Measurements from ENCODE around the gene TBC1D3B. TPM values are rescaled to one million over a fixed set of nuclear protein-coding genes. Genes with fewer than 3 reads are reported as not detected.
"Not testable (repeated sequence)": the region's sequence is repeated elsewhere in the genome, so short reads cannot be mapped to it uniquely, and the experiment has no call there.

The TBC1D3B gene
- total and polyA plus RNA-seq, 5 experiments from 2014 or later: 13.4 to 15.3 TPM; not detected in 3

GRCh38 chr17:36210439-36211211 lies 34.2 kb upstream of the TBC1D3B start, which contains the start of gene CCL4L2:
TSS of gene CCL4L2 (plus strand) at chr17:36211063.
- Mint-ChIP-seq H3K4me3 (peak within 1 kb of the TSS in 4 of 10 donors; percentile 1 to 89 (median 63)), H3K27me3 (peaks cover 14 to 33% (median 27%) of the 10 kb centered on the region in 5 donors), H3K4me1 (peaks cover 0 to 75% (median 6%) of the 10 kb centered on the region in 4 donors), H3K27ac (peak within 1 kb of the TSS in 4 of 10 donors; percentile 47 to 94 (median 82))
- H3K36me3 Mint-ChIP-seq, POLR2A ChIA-PET, H3K9me3 Mint-ChIP-seq: not testable (repeated sequence)
- DNase-seq: peak in 1 of 10 donors; percentile 56
- peak in 1 of 2 donors; percentile 70 for ATAC-seq

DNA sequence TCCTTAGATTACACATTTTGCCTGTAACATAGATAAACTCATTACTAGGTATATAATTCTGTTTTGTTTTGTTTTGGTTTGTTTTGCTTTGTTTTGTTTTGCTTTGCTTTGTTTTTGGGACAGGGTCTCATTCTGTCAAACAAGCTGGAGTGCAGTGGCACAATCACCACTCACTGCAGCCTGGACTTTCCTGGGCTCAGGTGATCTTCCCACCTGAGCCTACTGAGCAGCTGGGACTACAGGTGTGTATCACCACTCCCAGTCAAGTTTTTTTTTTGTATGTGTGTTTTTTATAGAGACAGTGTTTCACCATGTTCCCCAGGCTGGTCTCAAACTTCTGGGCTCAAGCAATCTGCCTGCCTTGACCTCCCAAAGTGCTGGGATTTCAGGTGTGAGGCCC lies 33.1 kb upstream of the TBC1D3B start:
- H3K9me3 Mint-ChIP-seq: no peaks in the 10 kb centered on the region
- no peak overlapping the region for H3K4me3 Mint-ChIP-seq
- ATAC-seq (no peak), DNase-seq (no peak)
- POLR2A ChIA-PET: no interaction called here
- peaks cover 13 to 38% (median 25%) of the 10 kb centered on the region in 5 donors for H3K27me3 Mint-ChIP-seq
- H3K36me3 Mint-ChIP-seq: no peaks in the 10 kb centered on the region
- H3K27ac Mint-ChIP-seq: peak overlapping the region in 1 of 10 donors; percentile 20
- H3K4me1 Mint-ChIP-seq: peaks cover 0 to 66% (median 7%) of the 10 kb centered on the region in 4 donors

GRCh38 chr17:36207383-36207782 lies 30.9 kb upstream of the TBC1D3B start:
- H3K36me3 Mint-ChIP-seq, DNase-seq, POLR2A ChIA-PET, ATAC-seq, H3K4me3 Mint-ChIP-seq, H3K27ac Mint-ChIP-seq, H3K9me3 Mint-ChIP-seq: not testable (repeated sequence)
- Mint-ChIP-seq H3K27me3 (peaks cover 11 to 29% (median 20%) of the 10 kb centered on the region in 5 donors), H3K4me1 (peaks cover 4 to 62% (median 10%) of the 10 kb centered on the region in 4 donors)

- H3K27ac Mint-ChIP-seq, H3K36me3 Mint-ChIP-seq, H3K9me3 Mint-ChIP-seq, DNase-seq, H3K4me3 Mint-ChIP-seq, ATAC-seq, POLR2A ChIA-PET: not testable (repeated sequence)
- Mint-ChIP-seq H3K27me3 (peaks cover 9 to 31% (median 16%) of the 10 kb centered on the region in 5 donors), H3K4me1 (peaks cover 9 to 62% (median 16%) of the 10 kb centered on the region in 4 donors)
These were observed 30.0 kb upstream of the TBC1D3B start for GRCh38 chr17:36206486-36206821.

- ATAC-seq (no peak), DNase-seq (no peak)
- POLR2A ChIA-PET: no interaction called here
- peaks cover 9 to 31% (median 17%) of the 10 kb centered on the region in 5 donors for H3K27me3 Mint-ChIP-seq
- H3K4me1 Mint-ChIP-seq: peaks cover 9 to 63% (median 16%) of the 10 kb centered on the region in 4 donors
- no peak overlapping the region for H3K4me3 Mint-ChIP-seq
- H3K36me3 Mint-ChIP-seq: no peaks in the 10 kb centered on the region
- no peak overlapping the region for H3K27ac Mint-ChIP-seq
- H3K9me3 Mint-ChIP-seq: no peaks in the 10 kb centered on the region
These were observed 29.4 kb upstream of the TBC1D3B start for GRCh38 chr17:36205637-36206485.

DNA sequence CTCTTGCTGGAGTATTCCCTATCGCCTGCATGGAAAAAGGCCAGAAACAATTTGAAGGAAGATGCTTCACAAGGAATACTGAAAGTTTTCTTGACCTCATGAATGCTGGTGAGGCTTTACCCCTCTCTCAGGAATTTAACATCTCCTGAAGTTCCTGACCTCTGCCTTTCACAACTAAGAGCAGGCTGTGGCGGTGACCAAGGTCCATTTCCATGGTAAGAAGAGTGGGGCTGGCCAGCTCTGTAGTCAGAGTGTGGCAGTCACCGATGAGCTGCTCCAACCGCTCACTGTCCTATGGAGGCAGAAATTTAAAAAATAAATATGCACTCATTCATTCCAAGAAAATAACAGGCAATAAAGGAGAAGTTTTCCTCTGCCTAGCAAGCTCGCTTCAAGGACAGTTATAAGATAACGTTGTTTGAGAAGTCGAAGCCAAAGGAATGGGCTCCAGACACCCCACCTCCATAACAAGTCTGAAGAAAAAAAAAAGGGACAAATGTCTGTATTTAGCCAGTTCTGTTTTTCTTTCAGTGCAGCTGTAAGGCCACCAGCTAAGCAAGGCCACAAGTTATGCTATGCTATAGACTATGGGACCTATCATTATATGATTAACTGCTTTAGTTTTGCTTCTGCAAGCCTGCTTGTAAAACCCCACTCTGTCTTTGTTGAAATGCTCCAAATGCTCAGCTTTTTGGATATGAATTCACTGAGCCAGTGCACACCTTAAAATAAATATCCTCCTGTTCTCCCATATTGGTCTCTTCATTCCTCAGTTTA lies 28.5 kb upstream of the TBC1D3B start:
- POLR2A ChIA-PET: no interaction called here
- ATAC-seq (no peak), DNase-seq (no peak)
- no peak overlapping the region for H3K4me3 Mint-ChIP-seq
- peaks cover 6 to 35% (median 19%) of the 10 kb centered on the region in 5 donors for H3K27me3 Mint-ChIP-seq
- H3K9me3 Mint-ChIP-seq: no peaks in the 10 kb centered on the region
- no peak overlapping the region for H3K27ac Mint-ChIP-seq
- no peaks in the 10 kb centered on the region for H3K36me3 Mint-ChIP-seq
- H3K4me1 Mint-ChIP-seq: peaks cover 9 to 60% (median 14%) of the 10 kb centered on the region in 4 donors

- DNase-seq (no peak), ATAC-seq (no peak)
- POLR2A ChIA-PET: no interaction called here
- Mint-ChIP-seq H3K27me3 (peaks cover 6 to 41% (median 21%) of the 10 kb centered on the region in 5 donors), H3K36me3 (no peaks in the 10 kb centered on the region), H3K9me3 (no peaks in the 10 kb centered on the region), H3K4me1 (peaks cover 9 to 69% (median 17%) of the 10 kb centered on the region in 4 donors), H3K27ac (peak overlapping the region in 2 of 10 donors; percentile 12 to 17), H3K4me3 (no peak overlapping the region)
These were observed 26.9 kb upstream of the TBC1D3B start for GRCh38 chr17:36203335-36203734.

- Mint-ChIP-seq H3K4me3 (peak overlapping the region in 2 of 10 donors; percentile 3 to 17), H3K4me1 (peaks cover 10 to 71% (median 23%) of the 10 kb centered on the region in 4 donors), H3K27me3 (peaks cover 5 to 34% (median 20%) of the 10 kb centered on the region in 5 donors), H3K27ac (peak overlapping the region in 2 of 10 donors; percentile 15 to 56)
- ATAC-seq: peak in 1 of 2 donors; percentile 25
- not testable (repeated sequence) for DNase-seq, H3K36me3 Mint-ChIP-seq, H3K9me3 Mint-ChIP-seq
- POLR2A ChIA-PET: interaction anchor here (0.6 kb wide), 1 partner anchor 8 kb away, joined by 4 read pairs; no protein-coding TSS in a partner anchor
These were observed 25.1 kb upstream of the TBC1D3B start for GRCh38 chr17:36201506-36201905.

DNA sequence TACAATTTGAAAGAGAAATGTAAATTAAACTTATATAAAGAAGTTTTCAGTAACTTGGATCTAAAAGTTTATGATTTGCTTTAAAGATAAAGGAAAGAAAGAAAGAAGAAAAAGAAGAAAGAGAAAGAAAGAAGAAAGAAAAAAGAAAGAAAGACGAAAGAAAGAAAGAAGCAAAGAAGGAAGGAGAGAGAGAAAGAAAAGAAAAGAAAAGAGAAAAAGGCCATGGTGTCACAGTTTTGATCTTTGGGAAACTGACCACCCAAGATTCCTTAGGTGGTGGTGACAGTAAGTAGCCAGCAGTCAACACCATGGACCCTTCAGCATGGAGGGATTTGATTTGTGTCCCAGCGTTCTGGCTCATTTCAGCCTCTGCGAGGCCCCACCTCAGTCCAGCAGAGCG lies 24.7 kb upstream of the TBC1D3B start:
- Mint-ChIP-seq H3K27me3 (peaks cover 5 to 34% (median 24%) of the 10 kb centered on the region in 5 donors), H3K4me1 (peaks cover 12 to 71% (median 27%) of the 10 kb centered on the region in 4 donors), H3K27ac (peak overlapping the region in 1 of 10 donors; percentile 15)
- ATAC-seq, DNase-seq, H3K4me3 Mint-ChIP-seq, H3K9me3 Mint-ChIP-seq, H3K36me3 Mint-ChIP-seq, POLR2A ChIA-PET: not testable (repeated sequence)

GRCh38 chr17:36198831-36199465 lies 22.5 kb upstream of the TBC1D3B start:
- POLR2A ChIA-PET: no interaction called here
- Mint-ChIP-seq H3K27me3 (peaks cover 9 to 36% (median 21%) of the 10 kb centered on the region in 5 donors), H3K36me3 (no peaks in the 10 kb centered on the region), H3K4me1 (peaks cover 9 to 80% (median 30%) of the 10 kb centered on the region in 4 donors), H3K27ac (peak overlapping the region in 3 of 10 donors; percentile 3 to 55 (median 35)), H3K4me3 (peak overlapping the region in 2 of 10 donors; percentile 4 to 13), H3K9me3 (no peaks in the 10 kb centered on the region)
- DNase-seq: no peak
- ATAC-seq: peak in 1 of 2 donors; percentile 42

GRCh38 chr17:36197387-36197703 lies 20.9 kb upstream of the TBC1D3B start:
- POLR2A ChIA-PET: no interaction called here
- no peak for DNase-seq
- no peak for ATAC-seq
- peak overlapping the region in 2 of 10 donors; percentile 81 to 91 for H3K27ac Mint-ChIP-seq
- H3K4me3 Mint-ChIP-seq: peak overlapping the region in 2 of 10 donors; percentile 20 to 67
- H3K4me1 Mint-ChIP-seq: peaks cover 9 to 80% (median 28%) of the 10 kb centered on the region in 4 donors
- no peaks in the 10 kb centered on the region for H3K36me3 Mint-ChIP-seq
- no peaks in the 10 kb centered on the region for H3K9me3 Mint-ChIP-seq
- H3K27me3 Mint-ChIP-seq: peaks cover 9 to 36% (median 21%) of the 10 kb centered on the region in 5 donors

- Mint-ChIP-seq H3K27me3 (peaks cover 14 to 36% (median 19%) of the 10 kb centered on the region in 5 donors), H3K4me1 (peaks cover 5 to 79% (median 26%) of the 10 kb centered on the region in 4 donors), H3K36me3 (no peaks in the 10 kb centered on the region), H3K4me3 (peak overlapping the region in 3 of 10 donors; percentile 20 to 76 (median 67)), H3K9me3 (no peaks in the 10 kb centered on the region), H3K27ac (peak overlapping the region in 3 of 10 donors; percentile 66 to 91 (median 81))
- POLR2A ChIA-PET: interaction anchor here (1.3 kb wide), 1 partner anchor 13 kb away, joined by 6 read pairs; no protein-coding TSS in a partner anchor
- ATAC-seq (no peak), DNase-seq (no peak)
These were observed 19.7 kb upstream of the TBC1D3B start for GRCh38 chr17:36196131-36196486.
